ENCODE results near the gene MRPL24.

The MRPL24 gene

GRCh38 chr1:156692441-156692924 is 48.4 kb downstream of the MRPL24 start:
- no peak for DNase-seq (ENCODE audit: low read depth in 2 of 2)

- DNase-seq (ENCODE audit: low read depth in 2 of 2) = no peak
These were observed 49.0 kb downstream of the MRPL24 start for GRCh38 chr1:156691665-156692440.

- no peak for DNase-seq (ENCODE audit: low read depth in 2 of 2)
These were observed 49.7 kb downstream of the MRPL24 start for GRCh38 chr1:156691191-156691590.

- DNase-seq (ENCODE audit: low read depth in 2 of 2) = no peak
These were observed 50.2 kb downstream of the MRPL24 start for GRCh38 chr1:156690675-156691036.

DNA sequence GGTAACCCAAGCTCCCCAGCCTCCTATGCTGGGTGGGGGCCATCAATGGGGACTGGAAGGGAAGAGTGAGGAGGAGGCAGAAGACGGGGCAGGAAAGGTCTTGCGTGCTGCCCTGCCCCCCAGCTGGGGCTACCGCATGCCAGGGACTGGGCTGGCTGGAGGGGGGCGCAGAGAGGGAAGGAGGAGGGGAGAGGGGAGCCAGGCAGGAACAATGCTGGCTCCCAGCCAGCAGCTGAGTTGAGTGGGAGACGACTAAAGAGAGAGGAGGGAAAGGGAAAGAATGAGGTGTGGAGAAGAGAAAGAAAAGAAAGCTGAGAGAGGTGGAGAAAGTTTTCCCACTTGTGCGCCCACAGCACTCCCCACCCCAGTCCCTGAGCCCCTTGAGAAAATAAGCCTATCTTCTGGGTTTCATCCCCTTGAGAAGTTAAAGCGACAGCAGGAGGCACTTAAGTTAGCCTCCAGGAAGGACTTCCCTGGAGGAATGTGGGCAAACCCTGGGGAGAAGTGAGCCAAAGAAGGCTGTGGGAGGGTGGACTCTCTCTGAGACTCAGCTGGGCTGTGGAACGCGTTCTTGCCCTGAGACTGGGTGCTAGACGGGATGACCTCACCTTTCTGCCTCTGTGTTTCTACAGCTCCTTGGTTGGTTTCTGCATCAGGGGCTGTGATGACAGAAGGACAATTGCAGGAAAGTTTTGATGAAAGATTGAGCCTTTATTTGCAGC is 50.8 kb downstream of the MRPL24 start:
- DNase-seq (ENCODE audit: low read depth in 2 of 2) = no peak

- DNase-seq (ENCODE audit: low read depth in 2 of 2) = peak; percentile 67
These were observed 51.6 kb downstream of the MRPL24 start for GRCh38 chr1:156689035-156689952.

Data from stimulated activated CD4-positive, alpha-beta T cell treated with anti-CD3 and anti-CD28 coated beads, Interleukin-15, amount 100 ng/mL, for 48 hours (primary cell).